ENCODE results near the gene PABPN1L.

- no peak for TF ChIP-seq POLR2A (IDR thresholded peaks at IDR 0.05)
- TF ChIP-seq POLR2AphosphoS5 (IDR thresholded peaks at IDR 0.05; ENCODE audit: insufficient read depth in 1 of 2, low read depth in 1 of 2) = no peak
Observed at GRCh38 chr16:88896238-88897070, 30.0 kb upstream of the PABPN1L start.

All from vagina (tissue), 2 donors.